GM23338 (cell line): ENCODE data around the gene DHX38. TPM values are rescaled to one million over a fixed set of nuclear protein-coding genes. Genes with fewer than 3 reads are reported as not detected.

ENCODE experiments used
- ATAC-seq: fragments of 200-7000 bp; cut with Tn5 transposase; 3 replicates; pipeline ENCODE4 v1.9.1; 2020
- DNase-seq: peaks from one replicate; pipeline ENCODE4 v3.0.0-alpha.2; 2015; ENCODE audit warnings: low spot score
- H2AFZ ChIP-seq: fragments of 200-600 bp; sonication (generic); 2 replicates; pipeline ENCODE4 v1.8.0; 2016; ENCODE audit warnings: antibody characterized with exemption, mild to moderate bottlenecking, moderate library complexity
- H3F3A ChIP-seq: fragments of 200-600 bp; sonication (generic); replicated peaks from 2 replicates; pipeline ENCODE4 v1.8.0; 2017; ENCODE audit warnings: antibody characterized with exemption, mixed run types, low read depth
- H3K27ac ChIP-seq: fragments of 200-600 bp; sonication (generic); 2 replicates; pipeline ENCODE4 v1.6.1; 2016; ENCODE audit warnings: low read depth
- H3K27me3 ChIP-seq: fragments of 200-600 bp; sonication (generic); 2 replicates; pipeline ENCODE4 v1.8.0; 2016; ENCODE audit warnings: mild to moderate bottlenecking, mixed run types, moderate library complexity; ENCODE audit not compliant: insufficient read depth
- H3K36me3 ChIP-seq: fragments of 200-600 bp; sonication (generic); 2 replicates; pipeline ENCODE4 v1.8.0; 2016; ENCODE audit warnings: mild to moderate bottlenecking; ENCODE audit not compliant: insufficient read depth
- H3K4me1 ChIP-seq: fragments of 200-600 bp; sonication (generic); 2 replicates; pipeline ENCODE4 v1.8.0; 2016; ENCODE audit warnings: mild to moderate bottlenecking, moderate library complexity; ENCODE audit not compliant: insufficient read depth
- H3K4me2 ChIP-seq: fragments of 200-600 bp; sonication (generic); 2 replicates; pipeline ENCODE4 v1.7.1; 2017; ENCODE audit warnings: mixed run types
- H3K4me3 ChIP-seq: fragments of 200-600 bp; sonication (generic); 2 replicates; pipeline ENCODE4 v1.6.1; 2016; ENCODE audit warnings: mixed run types
- H3K79me2 ChIP-seq: fragments of 200-600 bp; sonication (generic); replicated peaks from 2 replicates; pipeline ENCODE4 v1.8.0; 2017; ENCODE audit warnings: mild to moderate bottlenecking; ENCODE audit not compliant: insufficient read depth
- H3K9me2 ChIP-seq: fragments of 200-600 bp; sonication (generic); 2 replicates; pipeline ENCODE4 v1.8.0; 2017; ENCODE audit not compliant: insufficient read depth
- H4K20me1 ChIP-seq: fragments of 200-600 bp; sonication (generic); replicated peaks from 2 replicates; pipeline ENCODE4 v1.8.0; 2017; ENCODE audit warnings: mild to moderate bottlenecking; ENCODE audit not compliant: insufficient read depth
- H3K27ac Mint-ChIP-seq: 2 replicates; pipeline ENCODE4 v1.8.0; 2020; ENCODE audit warnings: inconsistent platforms, mild to moderate bottlenecking, moderate library complexity, mixed read lengths
- H3K27me3 Mint-ChIP-seq: 3 replicates; pipeline ENCODE4 v1.8.0; 2022; ENCODE audit warnings: low read depth, mild to moderate bottlenecking, moderate library complexity, mixed read lengths, inconsistent platforms; ENCODE audit not compliant: insufficient read depth, poor library complexity
- H3K36me3 Mint-ChIP-seq: 3 replicates; pipeline ENCODE4 v1.8.0; 2021; ENCODE audit warnings: low read depth, mild to moderate bottlenecking, inconsistent platforms, moderate library complexity, mixed read lengths
- H3K4me1 Mint-ChIP-seq: 3 replicates; pipeline ENCODE4 v1.8.0; 2020; ENCODE audit warnings: mild to moderate bottlenecking, inconsistent platforms, mixed read lengths
- H3K4me3 Mint-ChIP-seq: 3 replicates; pipeline ENCODE4 v1.8.0; 2021; ENCODE audit warnings: moderate library complexity, mild to moderate bottlenecking, inconsistent platforms, mixed read lengths
- H3K9me3 Mint-ChIP-seq: 3 replicates; pipeline ENCODE4 v1.8.0; 2020; ENCODE audit warnings: moderate library complexity, mild to moderate bottlenecking, inconsistent platforms, mixed read lengths
- CREB1 ChIP-seq: fragments of 250-450 bp; sonication (Bioruptor Pico); IDR thresholded peaks from 2 replicates; pipeline ENCODE4 v1.5.0; 2020; ENCODE audit warnings: low read depth, mild to moderate bottlenecking, moderate library complexity
- EZH2 ChIP-seq: fragments of 200-600 bp; sonication (generic); IDR thresholded peaks from one replicate; pipeline ENCODE4 v1.8.0; 2017; ENCODE audit warnings: antibody characterized with exemption, mild to moderate bottlenecking, low read depth; ENCODE audit not compliant: unreplicated experiment
- EZH2phosphoT487 ChIP-seq: fragments of 200-600 bp; sonication (generic); IDR thresholded peaks from one replicate; pipeline ENCODE4 v1.8.1; 2018; ENCODE audit warnings: antibody characterized with exemption; ENCODE audit not compliant: unreplicated experiment
- JUNB ChIP-seq: IDR thresholded peaks from one replicate; pipeline ENCODE4 v1.6.1; 2016; ENCODE audit warnings: antibody characterized with exemption; ENCODE audit not compliant: unreplicated experiment
- STAT1 ChIP-seq: IDR thresholded peaks from one replicate; pipeline ENCODE4 v1.6.1; 2016; ENCODE audit warnings: antibody characterized with exemption; ENCODE audit not compliant: unreplicated experiment
- polyA plus RNA-seq: library from polyadenylated mRNA; unstranded; fragments of >200 nt; fragmentation: Nextera tagmentation; extraction: Ambion mirVana; gene quantifications from 2 replicates; pipeline ENCODE4 v1.2.1, GENCODE V29; 2016
- total RNA-seq: library from RNA; depleted of rRNA; stranded (reverse); fragments of >200 nt; shearing (Covaris generic); gene quantifications from 2 replicates; pipeline ENCODE4 v1.2.3, GENCODE V29; 2014
- TF ChIP-seq, protein P1 (sequence below): fragments of 250-450 bp; sonication (Bioruptor Pico); IDR thresholded peaks from 2 replicates; pipeline ENCODE4 v1.5.0; 2020; ENCODE audit warnings: mild to moderate bottlenecking, moderate library complexity

Gene DHX38
- total and polyA plus RNA-seq, 2 experiments from 2014 or later: 31.4 to 46.4 TPM

DNA sequence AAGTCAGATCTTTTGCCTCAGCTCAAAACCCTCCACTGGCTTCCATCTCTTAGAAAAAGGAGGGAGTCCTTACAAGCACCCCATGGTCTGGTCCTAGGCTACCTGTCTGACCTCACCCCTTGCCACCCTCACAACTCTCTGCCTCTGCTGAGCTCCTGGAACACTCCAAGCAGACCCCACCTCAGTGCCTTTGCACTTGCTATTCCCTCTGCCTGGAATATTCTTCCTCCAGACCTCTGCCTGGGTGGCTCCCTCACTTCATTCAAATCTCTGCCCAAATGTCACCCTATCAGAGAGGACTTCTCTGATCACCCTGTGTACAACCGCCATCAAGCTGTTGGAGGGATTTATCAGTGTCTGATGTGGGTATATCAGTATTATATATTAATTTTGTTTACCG is 40.9 kb downstream of the DHX38 start (continued):
- TF ChIP-seq, protein P1, sequence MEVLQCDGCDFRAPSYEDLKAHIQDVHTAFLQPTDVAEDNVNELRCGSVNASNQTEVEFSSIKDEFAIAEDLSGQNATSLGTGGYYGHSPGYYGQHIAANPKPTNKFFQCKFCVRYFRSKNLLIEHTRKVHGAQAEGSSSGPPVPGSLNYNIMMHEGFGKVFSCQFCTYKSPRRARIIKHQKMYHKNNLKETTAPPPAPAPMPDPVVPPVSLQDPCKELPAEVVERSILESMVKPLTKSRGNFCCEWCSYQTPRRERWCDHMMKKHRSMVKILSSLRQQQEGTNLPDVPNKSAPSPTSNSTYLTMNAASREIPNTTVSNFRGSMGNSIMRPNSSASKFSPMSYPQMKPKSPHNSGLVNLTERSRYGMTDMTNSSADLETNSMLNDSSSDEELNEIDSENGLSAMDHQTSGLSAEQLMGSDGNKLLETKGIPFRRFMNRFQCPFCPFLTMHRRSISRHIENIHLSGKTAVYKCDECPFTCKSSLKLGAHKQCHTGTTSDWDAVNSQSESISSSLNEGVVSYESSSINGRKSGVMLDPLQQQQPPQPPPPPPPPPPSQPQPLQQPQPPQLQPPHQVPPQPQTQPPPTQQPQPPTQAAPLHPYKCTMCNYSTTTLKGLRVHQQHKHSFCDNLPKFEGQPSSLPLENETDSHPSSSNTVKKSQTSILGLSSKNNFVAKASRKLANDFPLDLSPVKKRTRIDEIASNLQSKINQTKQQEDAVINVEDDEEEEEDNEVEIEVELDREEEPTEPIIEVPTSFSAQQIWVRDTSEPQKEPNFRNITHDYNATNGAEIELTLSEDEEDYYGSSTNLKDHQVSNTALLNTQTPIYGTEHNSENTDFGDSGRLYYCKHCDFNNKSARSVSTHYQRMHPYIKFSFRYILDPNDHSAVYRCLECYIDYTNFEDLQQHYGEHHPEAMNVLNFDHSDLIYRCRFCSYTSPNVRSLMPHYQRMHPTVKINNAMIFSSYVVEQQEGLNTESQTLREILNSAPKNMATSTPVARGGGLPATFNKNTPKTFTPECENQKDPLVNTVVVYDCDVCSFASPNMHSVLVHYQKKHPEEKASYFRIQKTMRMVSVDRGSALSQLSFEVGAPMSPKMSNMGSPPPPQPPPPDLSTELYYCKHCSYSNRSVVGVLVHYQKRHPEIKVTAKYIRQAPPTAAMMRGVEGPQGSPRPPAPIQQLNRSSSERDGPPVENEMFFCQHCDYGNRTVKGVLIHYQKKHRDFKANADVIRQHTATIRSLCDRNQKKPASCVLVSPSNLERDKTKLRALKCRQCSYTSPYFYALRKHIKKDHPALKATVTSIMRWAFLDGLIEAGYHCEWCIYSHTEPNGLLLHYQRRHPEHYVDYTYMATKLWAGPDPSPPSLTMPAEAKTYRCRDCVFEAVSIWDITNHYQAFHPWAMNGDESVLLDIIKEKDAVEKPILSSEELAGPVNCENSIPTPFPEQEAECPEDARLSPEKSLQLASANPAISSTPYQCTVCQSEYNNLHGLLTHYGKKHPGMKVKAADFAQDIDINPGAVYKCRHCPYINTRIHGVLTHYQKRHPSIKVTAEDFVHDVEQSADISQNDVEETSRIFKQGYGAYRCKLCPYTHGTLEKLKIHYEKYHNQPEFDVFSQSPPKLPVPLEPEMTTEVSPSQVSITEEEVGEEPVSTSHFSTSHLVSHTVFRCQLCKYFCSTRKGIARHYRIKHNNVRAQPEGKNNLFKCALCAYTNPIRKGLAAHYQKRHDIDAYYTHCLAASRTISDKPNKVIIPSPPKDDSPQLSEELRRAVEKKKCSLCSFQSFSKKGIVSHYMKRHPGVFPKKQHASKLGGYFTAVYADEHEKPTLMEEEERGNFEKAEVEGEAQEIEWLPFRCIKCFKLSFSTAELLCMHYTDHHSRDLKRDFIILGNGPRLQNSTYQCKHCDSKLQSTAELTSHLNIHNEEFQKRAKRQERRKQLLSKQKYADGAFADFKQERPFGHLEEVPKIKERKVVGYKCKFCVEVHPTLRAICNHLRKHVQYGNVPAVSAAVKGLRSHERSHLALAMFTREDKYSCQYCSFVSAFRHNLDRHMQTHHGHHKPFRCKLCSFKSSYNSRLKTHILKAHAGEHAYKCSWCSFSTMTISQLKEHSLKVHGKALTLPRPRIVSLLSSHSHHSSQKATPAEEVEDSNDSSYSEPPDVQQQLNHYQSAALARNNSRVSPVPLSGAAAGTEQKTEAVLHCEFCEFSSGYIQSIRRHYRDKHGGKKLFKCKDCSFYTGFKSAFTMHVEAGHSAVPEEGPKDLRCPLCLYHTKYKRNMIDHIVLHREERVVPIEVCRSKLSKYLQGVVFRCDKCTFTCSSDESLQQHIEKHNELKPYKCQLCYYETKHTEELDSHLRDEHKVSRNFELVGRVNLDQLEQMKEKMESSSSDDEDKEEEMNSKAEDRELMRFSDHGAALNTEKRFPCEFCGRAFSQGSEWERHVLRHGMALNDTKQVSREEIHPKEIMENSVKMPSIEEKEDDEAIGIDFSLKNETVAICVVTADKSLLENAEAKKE (CRISPR knock-in tag): no peak
- TF ChIP-seq STAT1: no peak
- no peak for TF ChIP-seq JUNB
- TF ChIP-seq CREB1 (CRISPR knock-in tag): no peak
- no peak for TF ChIP-seq EZH2phosphoT487

GRCh38 chr16:72137380-72138063 is 43.9 kb downstream of the DHX38 start:
- Histone ChIP-seq H3K79me2 (no peaks in the 10 kb centered on the region), H3K4me1 (no peaks in the 10 kb centered on the region), H3K36me3 (no peaks in the 10 kb centered on the region), H3K27ac (no peak overlapping the region), H4K20me1 (no peaks in the 10 kb centered on the region), H3K4me3 (no peak overlapping the region), H3F3A (no peaks in the 10 kb centered on the region), H3K4me2 (no peak overlapping the region), H3K27me3 (no peaks in the 10 kb centered on the region), H2AFZ (no peak overlapping the region), H3K9me2 (no peaks in the 10 kb centered on the region)
- H3K4me3 Mint-ChIP-seq: no peak overlapping the region
- ATAC-seq (no peak), DNase-seq (no peak)
- no peaks in the 10 kb centered on the region for H3K9me3 Mint-ChIP-seq
- no peaks in the 10 kb centered on the region for H3K36me3 Mint-ChIP-seq
- peaks cover 5% of the 10 kb centered on the region; the same call in 2 of the 3 replicates for H3K4me1 Mint-ChIP-seq
- H3K27ac Mint-ChIP-seq: no peak overlapping the region
- H3K27me3 Mint-ChIP-seq: peaks cover 4% of the 10 kb centered on the region
- no peak for TF ChIP-seq EZH2
